NCI-H1092 treated with DMSO at 0.1 percent for 48 hours (cell line): ENCODE data around the gene VWA8.
"Not testable (repeated sequence)": the region's sequence is repeated elsewhere in the genome, so short reads cannot be mapped to it uniquely, and the experiment has no call there.

Experiments used
- DNase-seq: peaks from one replicate; lab custom pipeline; 2025; lab: John Stamatoyannopoulos, UW

Gene VWA8

DNA sequence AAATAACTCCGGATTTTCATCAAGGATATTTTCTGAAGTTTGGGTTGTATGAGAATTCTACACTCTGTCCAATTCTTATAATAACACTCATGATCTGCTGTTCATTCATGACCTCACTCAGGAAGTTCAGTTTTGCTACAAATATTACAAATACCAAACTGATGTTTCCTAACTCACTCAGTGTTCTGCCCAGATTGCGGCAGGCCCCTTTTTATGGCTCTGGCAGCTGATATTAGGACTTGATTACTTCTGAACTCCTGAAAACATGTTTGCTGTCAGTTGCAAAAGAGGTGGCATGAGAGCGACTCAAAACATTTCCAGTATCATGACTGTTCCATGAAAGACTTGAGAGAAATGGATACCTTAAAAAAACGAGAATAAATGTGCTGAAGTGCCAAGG, 315.6 kb downstream of the VWA8 start:
- DNase-seq = no peak

DNA sequence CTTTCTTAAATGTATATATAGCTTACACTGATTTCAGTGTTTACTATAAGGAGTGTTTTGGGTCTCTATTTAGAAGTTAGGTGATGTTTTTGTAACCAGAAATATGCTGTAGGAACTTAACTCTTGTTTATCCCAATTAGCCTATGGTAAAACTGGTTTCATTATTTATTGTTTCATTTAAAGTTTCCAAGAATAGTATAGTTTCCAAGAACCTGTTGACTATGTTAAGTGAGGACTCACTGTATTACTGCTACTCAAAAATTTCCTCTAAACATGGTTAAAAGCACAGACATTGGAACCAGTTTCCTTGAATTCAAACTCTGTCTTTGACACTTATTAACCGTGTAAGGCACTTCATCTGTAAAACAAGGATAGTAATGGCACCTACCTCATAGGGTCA, 316.2 kb downstream of the VWA8 start:
- DNase-seq = no peak

DNA sequence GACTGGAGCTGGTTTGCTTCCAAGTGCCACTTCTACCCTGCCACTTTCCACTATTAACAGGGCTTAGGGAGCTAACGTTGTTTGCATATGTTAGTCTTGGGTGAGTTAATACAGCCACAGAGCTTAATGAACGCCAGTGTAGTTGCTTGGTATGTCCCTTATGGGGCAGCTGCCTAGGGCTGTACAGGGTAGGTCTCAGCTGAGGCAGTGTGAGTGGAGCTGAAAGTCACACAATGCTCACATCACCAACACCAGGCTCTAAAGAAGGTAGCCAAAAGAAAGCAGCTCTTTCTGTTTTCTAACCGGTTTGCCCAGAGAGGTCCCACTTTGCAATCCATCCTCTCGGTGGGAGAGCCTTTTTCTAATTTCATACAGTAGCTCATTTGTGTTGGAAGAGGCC, 317.4 kb downstream of the VWA8 start:
- no peak for DNase-seq

DNA sequence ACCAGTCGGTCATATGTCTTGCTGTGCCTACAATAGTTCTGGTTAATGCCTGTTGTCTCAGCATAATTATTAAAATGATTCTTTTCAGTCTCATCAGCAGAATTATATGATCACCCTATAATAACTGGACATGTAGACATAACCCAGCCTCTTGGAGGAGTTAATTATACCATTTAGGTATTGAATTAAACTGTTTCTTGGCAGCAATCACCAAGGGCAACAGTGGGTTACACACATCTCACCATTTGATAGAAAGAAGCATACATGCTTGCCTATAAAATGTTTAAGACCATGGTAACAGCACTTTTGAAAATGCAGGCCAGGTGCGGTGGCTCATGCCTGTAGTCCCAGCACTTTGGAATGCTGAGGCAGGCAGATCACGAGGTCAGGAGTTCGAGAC, 318.9 kb downstream of the VWA8 start:
- DNase-seq = no peak

DNA sequence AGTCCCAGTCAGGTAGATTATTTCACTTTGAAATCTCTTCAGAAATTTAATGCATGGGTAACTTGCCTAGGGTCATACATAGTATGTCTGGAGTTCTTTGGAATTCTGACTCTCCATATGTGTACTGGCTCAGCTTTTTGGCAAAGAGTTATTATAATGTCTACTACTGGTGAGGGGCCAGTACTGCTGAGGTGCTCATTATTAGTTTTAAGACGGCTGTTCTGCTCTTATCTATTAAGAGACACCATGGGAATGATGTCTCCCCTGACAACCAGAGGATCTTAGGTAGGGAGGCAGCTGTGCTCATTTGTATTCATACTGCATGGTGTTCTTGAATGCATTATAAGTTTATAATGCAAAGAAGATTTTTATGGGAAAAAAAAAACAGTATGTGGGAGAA, 319.5 kb downstream of the VWA8 start:
- no peak for DNase-seq

DNA sequence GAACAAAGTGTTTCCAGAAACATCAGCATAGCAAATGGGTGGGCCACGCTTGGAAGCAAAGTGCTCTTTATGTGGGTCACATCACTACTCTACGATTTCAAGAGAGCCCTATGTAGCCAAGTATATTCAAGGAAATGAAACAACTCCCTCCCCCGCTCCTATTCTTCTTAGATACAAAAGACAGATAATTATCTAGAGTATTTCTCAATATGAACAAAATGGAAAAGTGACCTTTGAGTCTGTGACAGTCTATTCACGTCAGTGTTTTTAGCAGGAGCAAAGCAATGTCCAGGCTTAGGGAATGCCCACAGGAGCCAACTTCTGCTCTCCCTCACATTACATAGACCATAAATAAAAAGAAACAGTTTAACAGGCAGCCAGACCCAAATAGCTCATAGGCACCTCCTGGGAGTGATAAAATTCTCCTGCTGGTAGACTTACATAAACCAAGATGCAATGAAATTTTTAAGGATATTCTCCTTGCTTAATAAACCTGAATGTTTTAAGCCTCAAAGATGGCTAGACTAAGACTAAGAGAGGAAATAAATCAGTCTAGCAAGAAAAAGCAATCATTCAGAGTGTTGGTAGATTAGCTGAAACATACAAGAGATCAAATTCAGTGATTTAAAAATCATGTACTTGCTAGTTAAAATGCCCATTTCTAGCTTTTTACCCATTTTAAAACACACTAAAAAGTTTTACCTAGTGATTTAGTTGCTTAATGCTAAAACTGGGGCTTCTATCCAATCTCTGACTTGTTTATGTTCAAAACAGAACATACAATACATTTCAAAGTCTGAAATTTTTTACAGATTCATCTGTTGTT, 320.7 kb downstream of the VWA8 start:
- DNase-seq = no peak

DNA sequence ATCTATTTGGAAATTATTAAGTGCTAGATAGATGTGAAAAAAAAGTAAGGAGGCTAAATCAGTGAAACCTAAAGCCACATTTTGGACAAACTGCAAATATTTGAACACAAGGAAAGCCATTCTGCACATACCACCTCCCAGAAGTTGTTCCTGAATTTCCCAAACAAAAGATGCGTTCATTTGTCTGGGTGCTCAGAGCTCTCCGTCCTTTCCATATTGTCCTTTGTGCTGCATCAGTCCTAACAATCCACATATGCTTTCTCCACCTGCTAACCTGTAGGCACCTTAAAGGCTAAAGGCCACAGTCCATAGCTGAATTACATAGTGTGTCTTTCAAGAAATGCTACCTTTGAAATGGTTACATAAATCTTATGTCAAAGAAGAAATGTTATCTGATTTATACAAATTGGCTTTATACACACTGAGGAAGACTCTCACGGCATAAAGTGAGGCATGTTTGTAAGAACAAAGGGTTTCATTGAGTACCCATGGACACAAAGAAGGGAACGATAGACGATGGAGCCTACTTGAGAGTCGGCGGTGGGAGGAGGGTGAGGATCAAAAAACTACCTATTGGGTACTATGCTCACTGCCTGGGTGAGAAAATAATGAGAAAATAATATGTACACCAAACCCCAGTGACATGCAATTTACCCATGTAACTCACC, 321.5 kb downstream of the VWA8 start:
- DNase-seq = no peak

DNA sequence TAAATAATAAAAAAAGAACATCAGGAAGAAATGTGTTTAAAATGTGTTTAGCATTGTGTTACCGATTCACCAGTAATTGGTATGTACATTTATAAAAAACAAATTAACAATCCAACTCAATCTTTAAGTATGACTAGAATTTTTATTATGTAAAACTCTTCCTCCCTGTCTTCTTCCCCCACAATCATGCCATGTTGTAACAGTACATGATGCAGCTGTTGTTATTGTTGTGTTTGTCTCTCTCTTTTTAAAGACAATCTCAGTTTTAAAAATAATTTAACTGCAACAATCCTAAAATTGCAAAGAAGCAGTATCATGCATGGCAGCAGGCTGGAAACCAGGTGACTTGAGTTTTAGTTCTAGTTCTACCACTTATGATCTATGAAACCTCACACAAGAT, 323.3 kb downstream of the VWA8 start:
- DNase-seq = no peak

DNA sequence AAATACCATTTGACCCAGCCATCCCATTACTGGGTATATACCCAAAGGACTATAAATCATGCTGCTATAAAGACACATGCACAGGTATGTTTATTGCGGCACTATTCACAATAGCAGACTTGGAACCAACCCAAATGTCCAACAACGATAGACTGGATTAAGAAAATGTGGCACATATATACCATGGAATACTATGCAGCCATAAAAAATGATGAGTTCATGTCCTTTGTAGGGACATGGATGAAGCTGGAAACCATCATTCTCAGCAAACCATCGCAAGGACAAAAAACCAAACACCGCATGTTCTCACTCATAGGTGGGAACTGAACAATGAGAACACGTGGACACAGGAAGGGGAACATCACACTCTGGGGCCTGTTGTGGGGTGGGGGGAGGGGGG, 323.9 kb downstream of the VWA8 start:
- not testable (repeated sequence) for DNase-seq

DNA sequence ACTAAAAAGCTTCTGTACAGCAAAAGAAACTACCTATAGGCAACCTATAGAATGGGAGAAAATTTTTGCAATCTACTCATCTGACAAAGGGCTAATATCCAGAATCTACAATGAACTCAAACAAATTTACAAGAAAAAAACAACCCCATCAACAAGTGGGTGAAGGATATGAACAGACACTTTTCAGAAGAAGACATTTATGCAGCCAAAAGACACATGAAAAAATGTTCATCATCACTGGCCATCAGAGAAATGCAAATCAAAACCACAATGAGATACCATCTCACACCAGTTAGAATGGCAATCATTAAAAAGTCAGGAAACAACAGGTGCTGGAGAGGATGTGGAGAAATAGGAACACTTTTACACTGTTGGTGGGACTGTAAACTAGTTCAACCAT, 324.3 kb downstream of the VWA8 start:
- not testable (repeated sequence) for DNase-seq

DNA sequence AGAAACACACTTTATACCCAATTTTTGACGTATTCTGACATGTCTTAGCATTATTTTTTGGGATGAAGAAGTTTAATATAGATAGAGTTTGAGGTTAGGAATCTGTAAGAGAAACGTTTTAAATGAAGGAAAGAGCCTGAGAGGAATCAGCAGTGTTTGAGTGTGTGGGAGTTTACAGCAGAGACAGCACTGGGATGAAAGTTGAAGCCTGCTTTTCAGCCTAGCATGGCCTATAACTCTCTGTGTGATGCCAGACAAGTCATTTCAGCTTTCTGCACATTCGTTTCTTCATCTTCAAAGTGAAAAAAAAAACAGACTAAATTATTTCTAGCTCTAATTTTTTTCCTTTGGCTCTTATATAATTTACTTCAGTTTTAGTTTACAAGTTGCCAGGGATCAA, 326.5 kb downstream of the VWA8 start:
- DNase-seq = no peak

DNA sequence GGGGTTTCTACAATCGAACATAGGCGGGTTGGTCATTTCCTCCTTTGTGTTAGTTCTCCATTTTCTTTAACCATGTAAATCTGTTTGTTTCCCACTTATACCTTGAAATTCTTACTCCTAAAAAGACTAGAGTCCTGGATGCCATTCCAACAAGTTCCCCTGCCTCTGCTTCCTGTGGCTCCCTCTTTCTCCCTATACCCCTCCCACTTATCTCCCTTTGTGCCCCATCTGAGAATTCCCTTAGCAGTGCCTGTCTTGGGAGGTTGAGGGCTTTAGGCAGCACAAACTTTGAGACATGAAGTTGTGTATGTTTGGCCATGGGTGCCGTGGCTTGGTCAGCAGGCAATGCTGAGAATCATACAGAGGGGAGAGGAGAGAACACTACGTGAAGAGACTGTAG, 327.1 kb downstream of the VWA8 start:
- no peak for DNase-seq

DNA sequence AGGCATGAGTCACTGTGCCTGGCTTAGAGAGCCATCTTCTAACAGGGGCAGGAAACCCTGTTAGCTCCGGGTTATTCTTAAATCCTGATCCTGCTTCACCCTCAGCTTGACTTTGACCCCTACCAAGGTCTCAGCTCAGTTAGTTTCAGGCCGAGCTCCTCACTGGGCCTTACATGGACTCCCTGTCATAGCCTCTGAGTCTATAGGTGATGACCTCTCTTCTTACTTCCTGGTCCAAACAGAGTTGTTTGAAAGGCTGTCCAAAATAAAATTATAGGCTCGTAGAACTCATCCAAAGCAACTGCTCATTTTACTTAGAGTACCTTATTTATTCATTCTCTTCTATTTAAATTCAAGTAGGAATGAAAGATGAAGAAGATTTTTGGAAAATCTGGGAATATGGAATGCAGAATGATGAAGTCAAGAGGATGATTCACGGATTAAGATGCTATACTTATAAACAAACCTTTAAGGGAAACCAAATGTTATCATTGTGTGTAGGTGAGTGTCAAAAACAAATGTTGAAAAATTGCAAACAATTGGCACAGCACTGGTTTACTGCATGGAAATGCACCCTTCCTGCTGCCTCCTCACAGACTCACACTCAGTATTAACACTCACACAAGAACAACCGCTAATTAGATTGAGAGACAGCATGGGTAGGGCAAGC, 329.5 kb downstream of the VWA8 start:
- no peak for DNase-seq

DNA sequence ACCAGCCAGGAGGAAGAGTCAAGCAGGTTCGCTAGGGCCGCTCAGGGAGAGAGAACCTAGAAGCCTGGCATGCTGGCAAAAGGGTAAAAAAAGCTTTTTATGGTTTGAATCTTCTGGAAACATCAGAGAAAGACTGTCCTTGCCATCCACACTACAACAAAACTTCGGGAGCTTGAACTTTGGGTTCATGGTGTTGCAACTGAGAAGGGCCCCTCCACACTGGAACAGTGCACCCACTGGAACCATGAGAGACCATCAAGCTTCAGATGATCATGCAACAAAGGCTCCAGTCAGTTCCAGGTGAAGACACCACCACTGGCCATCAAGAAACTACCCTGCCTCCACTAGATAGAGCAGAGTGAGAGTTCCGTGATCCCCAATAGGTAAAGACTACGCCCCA, 333.5 kb downstream of the VWA8 start:
- DNase-seq = no peak

DNA sequence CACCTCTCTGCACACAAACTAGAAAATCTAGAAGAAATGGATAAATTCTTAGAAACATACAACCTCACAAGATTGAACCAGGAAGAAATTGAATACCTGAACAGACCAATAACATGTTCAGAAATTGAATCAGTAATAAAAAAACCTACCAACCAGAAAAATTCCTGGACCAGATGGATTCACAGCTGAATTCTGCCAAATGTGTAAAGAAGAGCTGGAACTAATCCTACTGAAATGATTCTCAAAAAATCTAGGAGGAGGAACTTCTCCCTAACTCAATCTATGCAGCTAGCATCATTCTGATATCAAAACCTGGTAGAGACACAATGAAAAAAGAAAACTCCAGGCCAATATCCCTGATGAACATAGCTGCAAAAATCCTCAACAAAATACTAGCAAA, 336.9 kb downstream of the VWA8 start:
- no peak for DNase-seq

DNA sequence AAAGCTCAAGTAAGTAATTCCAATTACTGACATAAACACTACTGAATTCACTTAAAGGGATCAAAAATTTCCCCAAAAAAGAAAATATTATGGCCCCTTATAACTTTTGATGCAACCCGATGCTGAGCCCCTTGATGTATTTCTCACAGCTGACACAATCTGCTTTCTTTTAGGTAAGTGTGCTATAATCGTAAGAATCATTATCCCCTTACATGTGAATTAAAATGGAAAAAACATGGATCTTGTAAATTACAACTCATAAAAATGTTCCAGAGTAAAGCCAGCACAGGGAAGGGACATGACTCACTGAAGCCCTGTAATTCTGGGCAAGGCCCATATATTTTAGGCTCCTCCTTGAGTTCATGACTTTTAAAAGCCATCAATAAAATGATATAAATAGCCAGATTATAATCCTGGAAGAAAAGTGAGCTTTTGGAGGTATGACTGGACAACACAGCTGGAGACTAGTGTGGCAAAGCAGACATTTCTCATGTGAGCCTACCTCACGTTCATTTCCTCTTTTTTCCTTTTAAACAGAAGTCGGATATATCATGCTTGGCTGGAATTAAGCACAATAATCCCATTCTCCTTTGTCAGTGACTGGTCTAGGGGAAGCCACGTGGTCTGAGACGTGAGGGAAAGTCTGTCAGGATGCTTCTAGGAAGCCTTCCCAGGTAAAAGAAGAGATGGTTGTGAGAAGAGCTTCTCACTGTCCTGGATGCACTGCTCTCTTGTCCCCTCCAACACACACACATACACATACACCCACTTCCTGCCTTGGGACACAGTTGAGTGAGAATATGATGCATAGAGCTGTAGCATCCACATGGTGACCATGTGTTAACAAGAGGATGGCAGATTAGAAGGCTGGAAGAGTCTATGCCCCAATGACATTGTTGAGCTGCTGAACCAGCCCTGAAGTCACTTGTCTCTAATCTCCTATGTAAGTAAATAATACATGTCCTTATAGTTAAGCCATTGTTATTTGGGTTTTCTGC, 338.2 kb downstream of the VWA8 start:
- DNase-seq = no peak

DNA sequence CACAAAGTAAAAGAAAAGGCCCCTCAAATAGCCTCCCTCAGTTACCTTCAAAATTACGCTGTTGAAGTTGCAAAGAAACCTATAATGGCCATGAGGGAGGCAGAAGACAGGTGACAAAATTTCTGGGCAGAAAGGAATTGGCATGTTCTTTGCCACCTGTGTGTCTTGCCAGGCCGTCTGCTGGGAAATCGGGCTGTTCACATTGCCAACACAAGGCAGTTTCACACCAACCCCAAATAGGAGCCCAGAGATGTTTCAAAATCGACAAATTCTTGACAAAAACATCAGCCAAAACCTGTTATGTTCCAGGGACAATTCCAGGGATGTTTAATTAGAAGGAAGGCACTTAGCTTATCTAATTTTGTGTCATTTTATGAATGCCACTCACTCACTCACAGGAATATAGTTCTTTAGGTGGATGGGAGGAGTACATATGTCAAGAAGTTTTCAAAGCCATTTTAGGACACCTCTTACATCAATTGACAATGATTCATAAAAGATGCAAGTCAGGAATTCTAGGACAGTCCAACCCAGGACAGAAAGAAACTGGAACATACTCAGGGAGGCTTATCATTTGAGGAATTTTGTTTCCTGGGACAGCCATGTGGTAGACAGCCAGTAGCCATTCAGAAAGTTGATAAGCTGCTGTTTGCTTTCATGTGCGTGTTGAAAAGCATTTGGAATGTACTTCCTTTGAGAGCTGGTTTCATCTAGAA, 339.0 kb downstream of the VWA8 start:
- DNase-seq = no peak

DNA sequence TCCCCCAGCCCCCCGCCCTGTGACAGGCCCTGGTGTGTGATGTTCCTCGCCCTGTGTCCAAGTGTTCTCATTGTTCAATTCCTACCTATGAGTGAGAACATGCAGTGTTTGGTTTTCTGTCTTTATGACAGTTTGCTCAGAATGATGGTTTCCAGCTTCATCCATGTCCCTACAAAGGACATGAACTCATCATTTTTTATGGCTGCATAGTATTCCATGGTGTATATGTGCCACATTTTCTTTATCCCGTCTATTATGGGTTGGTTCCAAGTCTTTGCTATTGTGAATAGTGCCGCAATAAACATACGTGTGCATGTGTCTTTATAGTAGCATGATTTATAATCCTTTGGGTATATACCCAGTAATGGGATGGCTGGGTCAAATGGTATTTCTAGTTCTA, 343.3 kb downstream of the VWA8 start:
- not testable (repeated sequence) for DNase-seq

DNA sequence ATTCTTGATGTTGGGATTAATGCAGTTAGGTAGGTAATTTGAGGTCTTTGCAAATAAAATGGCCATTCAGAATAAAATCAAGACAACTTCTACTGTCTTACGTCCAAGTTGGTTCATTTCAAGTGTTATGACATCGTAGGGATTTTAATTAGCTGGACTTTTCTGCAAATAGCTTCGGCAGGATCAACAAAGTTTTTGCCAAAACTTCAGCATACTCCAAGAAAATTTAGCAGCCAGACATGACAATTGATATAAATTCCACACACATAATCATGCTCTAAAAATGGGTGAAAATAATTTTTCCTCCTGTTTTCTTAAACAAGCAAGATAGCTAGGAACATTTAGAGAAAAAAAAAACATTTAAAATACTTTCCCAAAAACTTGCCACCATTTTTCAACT, 344.8 kb downstream of the VWA8 start:
- no peak for DNase-seq

DNA sequence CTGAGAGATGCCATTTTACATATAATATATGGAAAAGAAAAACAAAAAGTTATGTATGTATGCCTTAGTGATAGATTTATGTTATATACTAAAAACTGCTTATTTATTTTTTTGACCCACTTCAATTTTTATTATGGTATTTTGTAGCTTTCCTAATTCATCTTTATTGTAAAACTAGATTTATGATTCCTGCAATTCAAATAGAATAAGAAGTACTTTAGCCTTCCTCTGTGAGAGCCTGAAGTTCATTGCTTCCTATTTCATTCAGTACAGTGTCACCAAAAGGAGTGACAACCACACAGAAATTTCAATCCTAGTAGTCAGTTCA, 345.4 kb downstream of the VWA8 start:
- no peak for DNase-seq
